Activated T-helper 17 cell treated with anti-CD3 and anti-CD28 coated beads, Interleukin-2, amount 50 U/mL, for 72 hours (primary cell): ENCODE data around the gene TRIP13. TPM values are rescaled to one million over a fixed set of nuclear protein-coding genes. Genes with fewer than 3 reads are reported as not detected.

Experiments used
- ATAC-seq: fragments of 150-1000 bp; cut with Tn5 transposase; replicated peaks from 2 replicates; pipeline ENCODE4 v1.10.0; 2021; ENCODE audit warnings: mild to moderate bottlenecking, moderate library complexity
- H3K27ac Mint-ChIP-seq: one replicate; pipeline ENCODE4 v1.8.0; 2022; ENCODE audit warnings: mixed read lengths
- H3K27me3 Mint-ChIP-seq: one replicate; pipeline ENCODE4 v1.8.0; 2022; ENCODE audit warnings: mixed read lengths
- H3K36me3 Mint-ChIP-seq: one replicate; pipeline ENCODE4 v1.8.0; 2022; ENCODE audit warnings: low read depth, mild to moderate bottlenecking, mixed read lengths
- H3K4me1 Mint-ChIP-seq: one replicate; pipeline ENCODE4 v1.8.0; 2022; ENCODE audit warnings: mixed read lengths
- H3K4me3 Mint-ChIP-seq: one replicate; pipeline ENCODE4 v1.8.0; 2022; ENCODE audit warnings: mild to moderate bottlenecking, mixed read lengths
- H3K9me3 Mint-ChIP-seq: one replicate; pipeline ENCODE4 v1.8.0; 2022; ENCODE audit warnings: mixed read lengths
- total RNA-seq, 2 donors: library from RNA; stranded (reverse); gene quantifications; one replicate each; pipeline ENCODE4 v1.2.3, GENCODE V29; 2022

TRIP13 gene
- total RNA-seq, 2 donors from 2014 or later: 18.3 to 45.0 TPM

GRCh38 chr5:887947-888637 lies 4.6 kb upstream of the TRIP13 start:
- H3K27me3 Mint-ChIP-seq: no peaks in the 10 kb centered on the region
- peak overlapping the region; percentile 46 for H3K4me3 Mint-ChIP-seq
- peak overlapping the region; percentile 85 for H3K27ac Mint-ChIP-seq
- no peaks in the 10 kb centered on the region for H3K9me3 Mint-ChIP-seq
- peaks cover 90% of the 10 kb centered on the region for H3K36me3 Mint-ChIP-seq
- peaks cover 19% of the 10 kb centered on the region for H3K4me1 Mint-ChIP-seq
- no peak for ATAC-seq

GRCh38 chr5:888638-889035 lies 4.0 kb upstream of the TRIP13 start:
- no peak for ATAC-seq
- Mint-ChIP-seq H3K4me3 (peak overlapping the region; percentile 46), H3K4me1 (peaks cover 15% of the 10 kb centered on the region), H3K27me3 (no peaks in the 10 kb centered on the region), H3K27ac (peak overlapping the region; percentile 85), H3K9me3 (no peaks in the 10 kb centered on the region), H3K36me3 (peaks cover 85% of the 10 kb centered on the region)

GRCh38 chr5:889075-889710 lies 3.5 kb upstream of the TRIP13 start:
- Mint-ChIP-seq H3K27me3 (no peaks in the 10 kb centered on the region), H3K4me1 (peaks cover 15% of the 10 kb centered on the region), H3K4me3 (peak overlapping the region; percentile 46), H3K36me3 (peaks cover 79% of the 10 kb centered on the region), H3K9me3 (no peaks in the 10 kb centered on the region), H3K27ac (peak overlapping the region; percentile 85)
- no peak for ATAC-seq

DNA sequence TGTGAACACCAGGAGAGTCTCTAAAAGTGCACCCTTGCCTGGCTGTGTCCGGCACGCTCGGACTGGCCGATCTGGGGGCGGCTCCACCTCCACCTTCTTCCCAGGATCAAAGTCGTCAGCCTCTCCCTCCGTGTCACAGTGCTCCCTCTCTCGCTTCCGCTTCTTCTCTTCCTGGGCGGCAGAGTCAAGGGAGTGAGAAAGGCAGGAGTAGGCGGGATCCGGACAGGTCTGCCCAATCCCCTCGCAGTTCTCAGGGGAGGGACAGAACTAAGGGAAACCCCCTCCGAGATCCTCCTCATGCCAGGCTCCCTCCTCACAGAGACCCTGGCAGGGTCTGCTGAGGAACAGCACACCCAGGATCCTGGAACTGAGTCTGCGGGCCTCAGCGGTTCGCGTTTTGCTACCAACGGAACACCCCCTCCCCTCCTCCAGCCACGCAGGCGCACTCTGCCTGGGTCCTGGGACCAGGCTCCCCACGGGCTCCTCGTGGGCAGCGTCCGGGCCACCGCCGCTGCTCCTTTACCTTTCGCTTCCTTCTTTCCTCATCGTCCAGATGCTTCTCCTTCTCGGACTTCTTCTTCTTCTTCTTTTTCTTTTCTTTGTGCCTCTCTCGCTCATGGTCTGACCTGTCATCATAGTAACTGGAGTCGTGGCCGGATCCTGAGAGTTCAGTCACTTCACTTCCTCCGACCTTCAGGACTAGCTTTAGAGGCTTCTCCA lies 1.4 kb upstream of the TRIP13 start:
- ATAC-seq: no peak
- Mint-ChIP-seq H3K27ac (peak overlapping the region; percentile 93), H3K9me3 (no peaks in the 10 kb centered on the region), H3K27me3 (no peaks in the 10 kb centered on the region), H3K36me3 (peaks cover 70% of the 10 kb centered on the region), H3K4me3 (peak overlapping the region; percentile 94), H3K4me1 (peaks cover 15% of the 10 kb centered on the region)

GRCh38 chr5:891837-892393 lies 769 bp upstream of the TRIP13 start:
- Mint-ChIP-seq H3K4me1 (peaks cover 15% of the 10 kb centered on the region), H3K4me3 (peak overlapping the region; percentile 94), H3K27me3 (no peaks in the 10 kb centered on the region), H3K9me3 (no peaks in the 10 kb centered on the region), H3K27ac (peak overlapping the region; percentile 93), H3K36me3 (peaks cover 63% of the 10 kb centered on the region)
- peak; percentile 18 for ATAC-seq

GRCh38 chr5:893137-893506 lies 438 bp downstream of the TRIP13 start:
- ATAC-seq: peak; percentile 13
- Mint-ChIP-seq H3K36me3 (peaks cover 51% of the 10 kb centered on the region), H3K4me1 (peaks cover 10% of the 10 kb centered on the region)

GRCh38 chr5:893711-894110 lies 1.0 kb downstream of the TRIP13 start:
- H3K27ac Mint-ChIP-seq: no peak overlapping the region
- ATAC-seq: no peak
- H3K4me1 Mint-ChIP-seq: peaks cover 6% of the 10 kb centered on the region
- H3K27me3 Mint-ChIP-seq: no peaks in the 10 kb centered on the region
- no peaks in the 10 kb centered on the region for H3K9me3 Mint-ChIP-seq
- peak overlapping the region; percentile 76 for H3K4me3 Mint-ChIP-seq
- H3K36me3 Mint-ChIP-seq: peaks cover 45% of the 10 kb centered on the region

More at GRCh38 chr5:893137-893506, 438 bp downstream of the TRIP13 start:
- no peaks in the 10 kb centered on the region for H3K9me3 Mint-ChIP-seq
- H3K27ac Mint-ChIP-seq: no peak overlapping the region
- no peaks in the 10 kb centered on the region for H3K27me3 Mint-ChIP-seq
- H3K4me3 Mint-ChIP-seq: peak overlapping the region; percentile 76

DNA sequence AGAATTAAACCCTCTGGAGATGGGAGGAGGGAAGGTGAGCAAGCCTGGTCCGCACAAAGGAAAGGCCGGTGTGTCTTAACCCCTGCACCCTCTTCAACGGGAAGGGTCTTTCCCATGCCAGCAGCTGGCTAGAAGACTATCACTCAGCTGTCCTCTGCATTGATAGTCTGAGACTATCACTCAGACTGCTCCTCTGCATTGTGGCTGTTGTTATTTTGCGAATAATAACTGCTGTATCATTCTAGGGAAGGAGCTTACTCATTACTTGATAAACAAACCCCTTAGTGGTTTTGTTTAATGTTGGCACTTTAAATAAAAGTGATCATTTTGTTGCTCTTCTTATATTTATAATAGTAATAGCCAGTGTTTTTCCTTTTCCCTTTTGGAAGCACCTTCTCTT lies 8.1 kb downstream of the TRIP13 start:
- H3K9me3 Mint-ChIP-seq: no peaks in the 10 kb centered on the region
- peaks cover 5% of the 10 kb centered on the region for H3K4me1 Mint-ChIP-seq
- H3K4me3 Mint-ChIP-seq: no peak overlapping the region
- no peak for ATAC-seq
- no peaks in the 10 kb centered on the region for H3K27me3 Mint-ChIP-seq
- no peak overlapping the region for H3K27ac Mint-ChIP-seq
- peaks cover 26% of the 10 kb centered on the region for H3K36me3 Mint-ChIP-seq

- H3K4me1 Mint-ChIP-seq: peaks cover 5% of the 10 kb centered on the region
- H3K36me3 Mint-ChIP-seq: peaks cover 35% of the 10 kb centered on the region
- H3K4me3 Mint-ChIP-seq: no peak overlapping the region
- no peaks in the 10 kb centered on the region for H3K9me3 Mint-ChIP-seq
- peak overlapping the region; percentile 50 for H3K27ac Mint-ChIP-seq
- no peaks in the 10 kb centered on the region for H3K27me3 Mint-ChIP-seq
- no peak for ATAC-seq
These were observed 9.6 kb downstream of the TRIP13 start for GRCh38 chr5:902129-902916.

- no peaks in the 10 kb centered on the region for H3K9me3 Mint-ChIP-seq
- H3K36me3 Mint-ChIP-seq: peaks cover 40% of the 10 kb centered on the region
- no peak for ATAC-seq
- H3K4me3 Mint-ChIP-seq: no peak overlapping the region
- H3K27ac Mint-ChIP-seq: peak overlapping the region; percentile 12
- no peaks in the 10 kb centered on the region for H3K27me3 Mint-ChIP-seq
- H3K4me1 Mint-ChIP-seq: peaks cover 5% of the 10 kb centered on the region
These were observed 11.0 kb downstream of the TRIP13 start for GRCh38 chr5:903756-904096.

DNA sequence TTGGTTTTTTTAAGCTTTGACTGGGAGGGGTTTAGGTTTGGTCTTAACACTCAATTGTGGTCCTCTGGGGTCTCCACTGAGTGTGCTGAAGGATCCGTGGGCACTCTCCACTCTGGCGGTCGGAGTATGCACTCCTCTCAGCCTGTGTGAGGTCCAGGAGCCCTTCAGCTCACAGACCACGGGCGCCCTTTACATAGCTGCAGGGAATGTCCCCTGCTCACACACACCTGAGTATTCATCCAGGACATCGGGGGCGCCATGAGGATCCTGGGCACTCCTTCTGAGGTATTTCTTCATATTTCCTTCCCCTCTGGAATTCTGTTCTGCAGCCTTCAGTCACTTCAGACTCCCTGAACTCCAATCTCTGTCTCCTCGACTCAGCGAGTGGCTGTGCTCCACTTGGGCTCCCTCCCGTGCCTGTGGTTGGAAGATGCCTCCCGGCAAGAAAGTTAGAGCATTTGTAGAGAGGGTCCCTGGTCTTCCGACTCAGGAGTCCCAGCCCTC lies 12.5 kb downstream of the TRIP13 start:
- H3K27me3 Mint-ChIP-seq: no peaks in the 10 kb centered on the region
- H3K27ac Mint-ChIP-seq: no peak overlapping the region
- H3K9me3 Mint-ChIP-seq: no peaks in the 10 kb centered on the region
- peaks cover 40% of the 10 kb centered on the region for H3K36me3 Mint-ChIP-seq
- H3K4me1 Mint-ChIP-seq: peaks cover 5% of the 10 kb centered on the region
- H3K4me3 Mint-ChIP-seq: no peak overlapping the region
- no peak for ATAC-seq

GRCh38 chr5:907366-907910 lies 14.8 kb downstream of the TRIP13 start:
- H3K36me3 Mint-ChIP-seq: peaks cover 38% of the 10 kb centered on the region

DNA sequence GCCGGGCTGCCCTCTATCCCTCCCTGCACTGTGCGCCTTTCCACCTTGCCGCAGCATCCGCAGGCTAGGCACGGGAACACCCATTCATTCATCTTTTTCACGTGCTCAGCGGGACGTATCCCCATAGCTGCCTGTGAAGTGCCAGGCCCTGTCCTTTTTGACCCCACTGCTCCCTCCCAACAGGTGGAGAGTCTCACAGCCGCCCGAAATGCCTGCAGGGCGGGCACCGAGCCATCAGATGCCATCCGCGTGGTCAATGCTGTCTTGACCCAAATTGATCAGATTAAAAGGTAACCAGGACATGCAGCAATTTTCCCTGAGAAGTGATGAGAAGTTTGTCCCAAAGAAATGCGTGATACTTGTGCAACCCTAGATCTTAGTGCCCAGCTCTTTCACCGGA lies 15.5 kb downstream of the TRIP13 start:
- no peaks in the 10 kb centered on the region for H3K27me3 Mint-ChIP-seq
- H3K36me3 Mint-ChIP-seq: peaks cover 42% of the 10 kb centered on the region
- no peak for ATAC-seq
- H3K9me3 Mint-ChIP-seq: no peaks in the 10 kb centered on the region
- H3K27ac Mint-ChIP-seq: no peak overlapping the region
- no peak overlapping the region for H3K4me3 Mint-ChIP-seq
- peaks cover 7% of the 10 kb centered on the region for H3K4me1 Mint-ChIP-seq

More at GRCh38 chr5:907366-907910, 14.8 kb downstream of the TRIP13 start:
- peaks cover 4% of the 10 kb centered on the region for H3K4me1 Mint-ChIP-seq
- H3K9me3 Mint-ChIP-seq: no peaks in the 10 kb centered on the region
- no peak overlapping the region for H3K27ac Mint-ChIP-seq
- ATAC-seq: no peak
- H3K27me3 Mint-ChIP-seq: no peaks in the 10 kb centered on the region
- H3K4me3 Mint-ChIP-seq: no peak overlapping the region

DNA sequence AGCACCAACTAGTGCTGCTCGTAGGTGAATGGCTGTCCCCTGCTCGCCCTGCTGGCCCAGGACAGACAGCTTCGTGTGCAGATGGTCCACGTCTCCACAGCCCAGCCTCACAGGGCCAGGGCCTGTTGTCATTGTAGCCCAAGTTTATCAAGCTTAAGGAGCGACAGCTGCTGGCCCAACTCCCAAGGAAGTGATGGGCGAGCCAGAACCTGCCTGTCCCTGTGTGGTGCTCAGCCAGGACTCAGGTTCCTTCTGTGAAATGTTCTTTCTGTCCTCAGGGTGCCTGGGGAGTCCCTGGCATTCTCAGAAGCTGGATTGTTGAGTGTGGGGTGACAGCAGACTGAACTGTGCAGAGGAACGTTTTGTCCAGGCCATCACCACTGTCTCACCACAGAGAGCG lies 16.4 kb downstream of the TRIP13 start:
- peaks cover 13% of the 10 kb centered on the region for H3K4me1 Mint-ChIP-seq
- H3K27ac Mint-ChIP-seq: no peak overlapping the region
- peaks cover 51% of the 10 kb centered on the region for H3K36me3 Mint-ChIP-seq
- no peaks in the 10 kb centered on the region for H3K9me3 Mint-ChIP-seq
- no peak overlapping the region for H3K4me3 Mint-ChIP-seq
- no peaks in the 10 kb centered on the region for H3K27me3 Mint-ChIP-seq
- no peak for ATAC-seq
